ENCODE results near the gene OR51B4. TPM values are rescaled to one million over a fixed set of nuclear protein-coding genes. Genes with fewer than 3 reads are reported as not detected.

Gene OR51B4
- total and polyA plus RNA-seq, 2 of the 13 experiments (the other 11 are each of a cell fraction or from before 2014, with no cell fraction given), result 0.11 to 0.33 TPM

GRCh38 chr11:5285703-5286340 lies 15.9 kb downstream of the OR51B4 start:
- Histone ChIP-seq H3K27me3 (ENCODE audit: control insufficient read depth in 1 of 2, insufficient read depth in 2 of 2, low read length in 2 of 2) (no peaks in the 10 kb centered on the region), H3K4me3 (replicated peaks in 1 of 3; ENCODE audit: insufficient read depth in 1 of 3, low read depth in 2 of 3, low read length in 3 of 3) (no peak overlapping the region), H3K9me3 (ENCODE audit: low read length) (no peaks in the 10 kb centered on the region), H3K36me3 (replicated peaks in 1 of 2; ENCODE audit: control insufficient read depth in 1 of 2, insufficient read depth in 2 of 2, low read length in 2 of 2) (no peaks in the 10 kb centered on the region), H3K27ac (ENCODE audit: extremely low read length, insufficient read depth, low read length) (no peak overlapping the region), H3K4me1 (ENCODE audit: insufficient read depth, low read length) (no peaks in the 10 kb centered on the region), H2AFZ (ENCODE audit: low read length) (no peak overlapping the region), H3K4me2 (ENCODE audit: low read depth, low read length) (no peak overlapping the region), H4K20me1 (ENCODE audit: insufficient read depth, low read length) (no peaks in the 10 kb centered on the region), H3K9ac (ENCODE audit: insufficient read depth, low read depth, low read length) (no peak overlapping the region), H3K79me2 (ENCODE audit: insufficient read depth, low read length) (no peaks in the 10 kb centered on the region)
- ChIA-PET CTCF (ENCODE audit: low intra/inter-chr PET ratio, low total read pairs) (no interaction called here), POLR2A (no interaction called here)
- in situ Hi-C loops (cut with HindIII; ENCODE audit: extremely low pct_ligation_motif_present, low pct_unique_long_range_greater_than_20kb), result no loop called here
- no peak for DNase-seq (ENCODE audit: low spot score)
- no peak for FAIRE-seq
- no TSS peak for BruUV-seq (replicated peaks)
- no peak for ATAC-seq
- intact Hi-C loops (cut with micrococcal nuclease; ENCODE audit: unreplicated experiment), result no loop called here
- WGBS (ENCODE audit: low lambda C conversion rate), result 0% methylated on average over 4 of the region's 4 CpGs
- no peak for TF ChIP-seq ZSCAN25 (CRISPR knock-in tag; IDR thresholded peaks at IDR 0.05)
- TF ChIP-seq ISL2 (CRISPR knock-in tag; IDR thresholded peaks at IDR 0.05), result no peak
- no peak for TF ChIP-seq ZNF770 (CRISPR knock-in tag; IDR thresholded peaks at IDR 0.05)
- TF ChIP-seq IRF1 (CRISPR knock-in tag; IDR thresholded peaks at IDR 0.05; ENCODE audit: low read depth), result no peak
- no peak for TF ChIP-seq TMF1 (CRISPR knock-in tag; IDR thresholded peaks at IDR 0.05; ENCODE audit: low read depth)
- TF ChIP-seq TIGD3 (CRISPR knock-in tag; IDR thresholded peaks at IDR 0.05; ENCODE audit: borderline replicate concordance), result no peak
- TF ChIP-seq FOXA3 (CRISPR knock-in tag; IDR thresholded peaks at IDR 0.05), result no peak
- TF ChIP-seq KDM3A (CRISPR knock-in tag; IDR thresholded peaks at IDR 0.05; ENCODE audit: low read depth), result no peak
- no peak for TF ChIP-seq ZBTB40 (IDR thresholded peaks at IDR 0.05)
- no peak for TF ChIP-seq ZBTB40 (CRISPR knock-in tag; IDR thresholded peaks at IDR 0.05)
- no peak for TF ChIP-seq ZNF331 (CRISPR knock-in tag; IDR thresholded peaks at IDR 0.05)
- no peak for TF ChIP-seq NBN (conservative IDR thresholded peaks at IDR 0.05)

All from HepG2 (cell line).